T-helper 1 cell (primary cell): ENCODE data around the gene RNASE7.
A peak's percentile ranks its signal among the peaks of the same experiment; 100 is the strongest.
"Not testable (repeated sequence)": the region's sequence is repeated elsewhere in the genome, so short reads cannot be mapped to it uniquely, and the experiment has no call there.

ENCODE experiments used
- DNase-seq, 5 donors: peaks; one replicate each; pipeline ENCODE4 v3.0.0-alpha.2; 2012 to 2020
- total RNA-seq, 4 donors: gene quantifications; one replicate each; lab custom pipeline; 2026; lab: John Stamatoyannopoulos, UW

RNASE7 gene
- 0 to 0.36 (median 0) reads per million in 4 donors for total RNA-seq

GRCh38 chr14:21041676-21042433 lies at the start of gene RNASE7:
RNASE7 (plus strand) TSS chr14:21042362; CDS start chr14:21042993, 631 bp downstream.
- DNase-seq, result no peak

GRCh38 chr14:20996521-20996920 lies 45.6 kb upstream of the RNASE7 start:
- no peak for DNase-seq

GRCh38 chr14:20997115-20997514 lies 45.0 kb upstream of the RNASE7 start:
- no peak for DNase-seq

GRCh38 chr14:20997564-20997963 lies 44.6 kb upstream of the RNASE7 start:
- no peak for DNase-seq

GRCh38 chr14:20998139-20998538 lies 44.0 kb upstream of the RNASE7 start:
- no peak for DNase-seq

- no peak for DNase-seq
Measured at GRCh38 chr14:20998674-20999366, 43.3 kb upstream of the RNASE7 start, which contains the start of gene SLC39A2. SLC39A2 (plus strand) TSS chr14:20999293; CDS start chr14:20999447, 154 bp downstream.

- no peak for DNase-seq
Measured at GRCh38 chr14:20999591-20999990, 42.6 kb upstream of the RNASE7 start.

GRCh38 chr14:21001218-21001617 lies 40.9 kb upstream of the RNASE7 start:
- no peak for DNase-seq

- DNase-seq, result no peak
Measured at GRCh38 chr14:21003788-21004346, 38.3 kb upstream of the RNASE7 start.

- DNase-seq, result not testable (repeated sequence)
Measured at GRCh38 chr14:21009721-21010120, 32.4 kb upstream of the RNASE7 start.

GRCh38 chr14:21011136-21011535 lies 31.0 kb upstream of the RNASE7 start:
- DNase-seq, result no peak

GRCh38 chr14:21014761-21015190 lies 27.4 kb upstream of the RNASE7 start:
- peak; percentile 54 to 83 (median 67) for DNase-seq

GRCh38 chr14:21015312-21015711 lies 26.9 kb upstream of the RNASE7 start:
- DNase-seq, result no peak

GRCh38 chr14:21016413-21017190 lies 25.6 kb upstream of the RNASE7 start:
- DNase-seq, result no peak

- DNase-seq, result no peak
Measured at GRCh38 chr14:21017528-21018245, 24.5 kb upstream of the RNASE7 start.

- no peak for DNase-seq
Measured at GRCh38 chr14:21018286-21018685, 23.9 kb upstream of the RNASE7 start.

GRCh38 chr14:21018781-21019180 lies 23.4 kb upstream of the RNASE7 start:
- DNase-seq, result no peak

GRCh38 chr14:21019366-21019765 lies 22.8 kb upstream of the RNASE7 start:
- no peak for DNase-seq

- DNase-seq, result no peak
Measured at GRCh38 chr14:21020977-21021545, 21.1 kb upstream of the RNASE7 start.

- no peak for DNase-seq
Measured at GRCh38 chr14:21022686-21023085, 19.5 kb upstream of the RNASE7 start.

GRCh38 chr14:21023174-21023573 lies 19.0 kb upstream of the RNASE7 start:
- DNase-seq, result no peak
